ENCODE measurements around the gene MYBPC2. TPM values are rescaled to one million over a fixed set of nuclear protein-coding genes. Genes with fewer than 3 reads are reported as not detected.
A peak's percentile ranks its signal among the peaks of the same experiment; 100 is the strongest.

The MYBPC2 gene
- total RNA-seq, 4 donors from 2014 or later = 0.21 TPM; not detected in 3

DNA sequence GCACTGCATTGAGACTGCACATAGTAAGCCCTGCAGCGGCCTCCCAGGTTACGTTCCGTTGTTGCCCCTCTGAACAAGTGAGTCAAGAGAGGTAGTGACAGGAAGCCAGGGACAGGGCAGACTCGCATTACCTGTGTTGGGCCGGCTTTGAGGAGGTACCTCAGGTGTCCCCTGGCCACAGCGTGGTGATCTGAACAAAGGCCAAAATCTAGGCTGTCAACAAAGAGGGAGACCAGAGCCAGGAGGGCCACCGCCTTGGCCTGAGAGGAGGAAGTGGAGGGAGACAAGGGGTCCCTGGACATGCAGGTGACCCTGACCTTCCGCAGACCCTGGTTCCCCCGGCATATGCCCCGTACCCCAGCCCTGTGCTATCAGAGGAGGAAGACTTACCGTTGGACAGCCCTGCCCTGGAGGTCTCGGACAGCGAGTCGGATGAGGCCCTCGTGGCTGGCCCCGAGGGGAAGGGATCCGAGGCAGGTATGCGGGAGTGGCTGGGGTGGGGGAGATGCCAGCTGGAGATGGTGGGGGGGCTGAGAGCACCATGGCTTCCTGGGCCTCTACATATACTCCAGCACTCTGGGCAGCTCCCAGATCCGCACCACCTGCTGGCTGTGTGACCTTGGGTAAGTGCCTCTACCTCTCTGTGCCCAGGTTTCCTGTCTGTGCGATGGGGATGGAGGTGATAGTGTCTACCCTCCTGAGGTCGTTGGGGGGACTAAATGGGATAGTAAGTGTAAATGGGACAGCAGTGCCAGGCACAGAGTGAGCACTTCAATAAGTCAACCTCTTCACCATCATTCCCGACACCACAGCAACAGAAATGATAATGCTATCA is 9.2 kb upstream of the MYBPC2 start:
- Histone ChIP-seq H3K27me3 (peaks cover 0 to 53% of the 10 kb centered on the region in 2 donors), H3K9me3 (no peaks in the 10 kb centered on the region), H3K27ac (no peak overlapping the region), H3K4me3 (no peak overlapping the region), H3K4me1 (peaks cover 0 to 23% (median 4%) of the 10 kb centered on the region in 4 donors), H3K36me3 (no peaks in the 10 kb centered on the region)
- WGBS, 2 donors = 80 to 88% methylated on average over 21 to 22 of the region's 22 CpGs
- TF ChIP-seq, protein P1, sequence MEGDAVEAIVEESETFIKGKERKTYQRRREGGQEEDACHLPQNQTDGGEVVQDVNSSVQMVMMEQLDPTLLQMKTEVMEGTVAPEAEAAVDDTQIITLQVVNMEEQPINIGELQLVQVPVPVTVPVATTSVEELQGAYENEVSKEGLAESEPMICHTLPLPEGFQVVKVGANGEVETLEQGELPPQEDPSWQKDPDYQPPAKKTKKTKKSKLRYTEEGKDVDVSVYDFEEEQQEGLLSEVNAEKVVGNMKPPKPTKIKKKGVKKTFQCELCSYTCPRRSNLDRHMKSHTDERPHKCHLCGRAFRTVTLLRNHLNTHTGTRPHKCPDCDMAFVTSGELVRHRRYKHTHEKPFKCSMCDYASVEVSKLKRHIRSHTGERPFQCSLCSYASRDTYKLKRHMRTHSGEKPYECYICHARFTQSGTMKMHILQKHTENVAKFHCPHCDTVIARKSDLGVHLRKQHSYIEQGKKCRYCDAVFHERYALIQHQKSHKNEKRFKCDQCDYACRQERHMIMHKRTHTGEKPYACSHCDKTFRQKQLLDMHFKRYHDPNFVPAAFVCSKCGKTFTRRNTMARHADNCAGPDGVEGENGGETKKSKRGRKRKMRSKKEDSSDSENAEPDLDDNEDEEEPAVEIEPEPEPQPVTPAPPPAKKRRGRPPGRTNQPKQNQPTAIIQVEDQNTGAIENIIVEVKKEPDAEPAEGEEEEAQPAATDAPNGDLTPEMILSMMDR (IDR thresholded peaks at IDR 0.05) = no peak
- TF ChIP-seq EP300 (IDR thresholded peaks at IDR 0.05) (no peak), POLR2A (IDR thresholded peaks at IDR 0.05) (no peak)
- DNase-seq (ENCODE audit: low spot score in 2 of 2) = no peak

DNA sequence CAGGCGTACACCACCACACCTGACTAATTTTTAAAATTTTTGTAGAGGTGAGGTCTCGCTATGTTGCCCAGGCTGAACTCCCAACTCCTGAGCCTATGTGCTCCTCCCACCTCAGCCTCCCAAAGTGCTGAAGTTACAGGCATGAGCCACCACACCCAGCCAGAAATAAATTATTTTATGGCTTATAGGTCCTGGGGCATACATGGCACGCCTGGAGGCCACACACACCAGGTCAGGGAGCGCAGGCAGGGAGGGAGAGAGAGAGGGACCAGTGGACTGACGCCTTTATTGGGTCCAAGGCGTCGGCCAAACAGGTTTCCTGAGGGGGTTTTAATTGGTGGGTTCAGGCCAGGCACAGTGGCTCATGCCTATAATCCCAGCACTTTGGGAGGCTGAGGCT is 7.1 kb upstream of the MYBPC2 start:
- H3K27ac ChIP-seq = no peak overlapping the region
- H3K27me3 ChIP-seq = peaks cover 0 to 55% of the 10 kb centered on the region in 2 donors
- no peak overlapping the region for H3K4me3 ChIP-seq
- H3K4me1 ChIP-seq = peaks cover 0 to 9% (median 4%) of the 10 kb centered on the region in 4 donors
- DNase-seq (ENCODE audit: low spot score in 2 of 2) = no peak
- no peaks in the 10 kb centered on the region for H3K36me3 ChIP-seq
- 71 to 92% methylated on average over 7 of the region's 7 CpGs for WGBS, 2 donors
- TF ChIP-seq POLR2A (IDR thresholded peaks at IDR 0.05) (no peak), EP300 (IDR thresholded peaks at IDR 0.05) (no peak)
- TF ChIP-seq, protein P1 (IDR thresholded peaks at IDR 0.05) = no peak
- no peaks in the 10 kb centered on the region for H3K9me3 ChIP-seq

DNA sequence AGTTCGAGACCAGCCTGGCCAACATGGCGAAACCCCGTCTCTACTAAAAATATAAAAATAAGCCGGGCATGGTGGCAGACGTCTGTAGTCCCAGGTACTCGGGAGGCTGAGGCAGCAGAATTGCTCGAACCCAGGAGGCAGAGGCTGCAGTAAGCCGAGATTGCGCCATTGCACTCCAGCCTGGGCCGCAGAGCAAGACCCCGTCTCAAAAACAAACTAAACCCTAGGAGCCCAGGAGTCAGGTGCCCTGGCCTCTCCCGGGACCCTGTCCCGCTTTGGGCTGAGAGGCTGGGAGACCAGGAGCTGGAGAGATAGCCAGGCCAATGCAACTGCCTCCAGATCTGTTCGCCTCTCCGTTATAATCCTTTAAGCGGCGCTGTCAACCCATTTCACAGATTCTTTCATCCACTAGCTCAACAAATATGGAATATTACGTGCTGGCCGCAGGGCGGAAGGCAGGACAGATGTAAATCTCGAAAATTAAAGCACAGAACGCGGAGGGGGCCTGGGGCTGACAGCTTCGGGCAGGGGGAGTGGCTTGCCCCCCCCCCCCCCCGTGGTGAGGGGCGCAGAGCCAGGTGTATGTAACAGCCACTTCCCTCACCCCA is 5.3 kb upstream of the MYBPC2 start:
- WGBS, 2 donors = 83 to 84% methylated on average over 25 to 26 of the region's 26 CpGs
- Histone ChIP-seq H3K4me1 (peaks cover 0 to 25% (median 14%) of the 10 kb centered on the region in 4 donors), H3K9me3 (no peaks in the 10 kb centered on the region), H3K27ac (peak overlapping the region in 2 of 4 donors; percentile 68 to 69), H3K36me3 (no peaks in the 10 kb centered on the region), H3K4me3 (peak overlapping the region in 3 of 4 donors; percentile 6 to 27 (median 16)), H3K27me3 (peaks cover 0 to 54% of the 10 kb centered on the region in 2 donors)
- TF ChIP-seq EP300 (IDR thresholded peaks at IDR 0.05) = no peak
- TF ChIP-seq, protein P1 (IDR thresholded peaks at IDR 0.05) = no peak
- TF ChIP-seq POLR2A (IDR thresholded peaks at IDR 0.05) = no peak
- DNase-seq (ENCODE audit: low spot score in 2 of 2) = no peak

DNA sequence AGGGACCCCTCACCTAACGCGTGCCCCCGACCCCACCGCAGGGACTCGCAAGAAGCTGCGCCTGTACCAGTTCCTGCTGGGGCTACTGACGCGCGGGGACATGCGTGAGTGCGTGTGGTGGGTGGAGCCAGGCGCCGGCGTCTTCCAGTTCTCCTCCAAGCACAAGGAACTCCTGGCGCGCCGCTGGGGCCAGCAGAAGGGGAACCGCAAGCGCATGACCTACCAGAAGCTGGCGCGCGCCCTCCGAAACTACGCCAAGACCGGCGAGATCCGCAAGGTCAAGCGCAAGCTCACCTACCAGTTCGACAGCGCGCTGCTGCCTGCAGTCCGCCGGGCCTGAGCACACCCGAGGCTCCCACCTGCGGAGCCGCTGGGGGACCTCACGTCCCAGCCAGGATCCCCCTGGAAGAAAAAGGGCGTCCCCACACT is 4.7 kb upstream of the MYBPC2 start:
- 16 to 35% methylated on average over 12 to 17 of the region's 38 CpGs for WGBS, 2 donors
- no peaks in the 10 kb centered on the region for H3K36me3 ChIP-seq
- peak overlapping the region; percentile 6 to 27 (median 11) for H3K4me3 ChIP-seq
- peak overlapping the region in 3 of 4 donors; percentile 61 to 69 (median 68) for H3K27ac ChIP-seq
- peaks cover 0 to 55% of the 10 kb centered on the region in 2 donors for H3K27me3 ChIP-seq
- no peaks in the 10 kb centered on the region for H3K9me3 ChIP-seq
- peaks cover 0 to 30% (median 19%) of the 10 kb centered on the region in 4 donors for H3K4me1 ChIP-seq
- TF ChIP-seq, protein P1 (IDR thresholded peaks at IDR 0.05) = no peak
- TF ChIP-seq POLR2A (IDR thresholded peaks at IDR 0.05) (peak; percentile 23 to 54), EP300 (IDR thresholded peaks at IDR 0.05) (peak; percentile 24 to 61)
- DNase-seq (ENCODE audit: low spot score in 2 of 2) = peak; percentile 62 to 68

Data from tibial nerve (tissue), 4 donors.